C4-2B (cell line): ENCODE results near the gene MCOLN1.

Experiments used
- ZFX ChIP-seq: fragments of 450-650 bp; IDR thresholded peaks from 2 replicates; pipeline ENCODE4 v1.6.1; 2017
- TF ChIP-seq, protein P1 (sequence below): fragments of 450-650 bp; conservative IDR thresholded peaks from 2 replicates; pipeline ENCODE4 v1.5.1; 2017; ENCODE audit warnings: mild to moderate bottlenecking

DNA sequence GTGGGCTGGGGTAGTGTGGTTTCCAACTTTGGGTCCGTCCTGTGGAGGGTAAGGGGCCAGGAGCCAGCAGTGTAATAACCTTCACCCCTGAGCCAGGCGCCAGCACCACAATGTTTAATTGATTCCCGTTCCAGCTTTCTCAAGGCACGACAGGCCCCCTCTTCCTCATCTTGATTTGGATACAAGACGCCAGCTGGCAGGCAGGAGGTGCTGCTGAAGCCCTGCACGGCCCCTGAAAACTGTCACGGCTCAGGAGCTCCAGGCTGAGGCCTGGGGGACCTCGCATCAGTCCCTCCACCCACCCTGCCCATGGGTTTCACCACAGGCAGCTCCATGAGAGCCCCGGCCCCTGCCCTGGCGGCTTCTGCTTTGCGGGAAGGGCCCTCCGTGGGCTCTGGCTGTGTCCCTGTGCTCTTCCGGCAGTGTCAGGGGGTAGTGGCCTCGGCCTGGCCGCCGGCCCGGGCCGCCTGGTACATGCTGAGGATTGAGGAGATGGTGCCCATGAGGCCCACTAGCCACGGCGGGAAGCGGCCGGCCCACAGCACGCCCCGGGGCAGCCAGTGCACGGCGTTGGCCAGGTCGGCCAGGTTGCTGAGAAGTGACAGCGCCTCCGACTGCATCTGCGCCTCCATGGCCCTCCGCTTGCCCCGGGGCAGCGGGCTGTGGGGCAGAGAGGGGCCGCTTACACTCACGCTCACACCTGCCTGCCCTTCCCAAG, 45.5 kb upstream of the MCOLN1 start:
- TF ChIP-seq, protein P1, sequence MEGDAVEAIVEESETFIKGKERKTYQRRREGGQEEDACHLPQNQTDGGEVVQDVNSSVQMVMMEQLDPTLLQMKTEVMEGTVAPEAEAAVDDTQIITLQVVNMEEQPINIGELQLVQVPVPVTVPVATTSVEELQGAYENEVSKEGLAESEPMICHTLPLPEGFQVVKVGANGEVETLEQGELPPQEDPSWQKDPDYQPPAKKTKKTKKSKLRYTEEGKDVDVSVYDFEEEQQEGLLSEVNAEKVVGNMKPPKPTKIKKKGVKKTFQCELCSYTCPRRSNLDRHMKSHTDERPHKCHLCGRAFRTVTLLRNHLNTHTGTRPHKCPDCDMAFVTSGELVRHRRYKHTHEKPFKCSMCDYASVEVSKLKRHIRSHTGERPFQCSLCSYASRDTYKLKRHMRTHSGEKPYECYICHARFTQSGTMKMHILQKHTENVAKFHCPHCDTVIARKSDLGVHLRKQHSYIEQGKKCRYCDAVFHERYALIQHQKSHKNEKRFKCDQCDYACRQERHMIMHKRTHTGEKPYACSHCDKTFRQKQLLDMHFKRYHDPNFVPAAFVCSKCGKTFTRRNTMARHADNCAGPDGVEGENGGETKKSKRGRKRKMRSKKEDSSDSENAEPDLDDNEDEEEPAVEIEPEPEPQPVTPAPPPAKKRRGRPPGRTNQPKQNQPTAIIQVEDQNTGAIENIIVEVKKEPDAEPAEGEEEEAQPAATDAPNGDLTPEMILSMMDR = no peak
- TF ChIP-seq ZFX = no peak
